ENCODE results near the gene CDK11B. TPM values are rescaled to one million over a fixed set of nuclear protein-coding genes. Genes with fewer than 3 reads are reported as not detected.

Gene CDK11B
- total RNA-seq, 1 donor from 2014 or later = 71.0 TPM

DNA sequence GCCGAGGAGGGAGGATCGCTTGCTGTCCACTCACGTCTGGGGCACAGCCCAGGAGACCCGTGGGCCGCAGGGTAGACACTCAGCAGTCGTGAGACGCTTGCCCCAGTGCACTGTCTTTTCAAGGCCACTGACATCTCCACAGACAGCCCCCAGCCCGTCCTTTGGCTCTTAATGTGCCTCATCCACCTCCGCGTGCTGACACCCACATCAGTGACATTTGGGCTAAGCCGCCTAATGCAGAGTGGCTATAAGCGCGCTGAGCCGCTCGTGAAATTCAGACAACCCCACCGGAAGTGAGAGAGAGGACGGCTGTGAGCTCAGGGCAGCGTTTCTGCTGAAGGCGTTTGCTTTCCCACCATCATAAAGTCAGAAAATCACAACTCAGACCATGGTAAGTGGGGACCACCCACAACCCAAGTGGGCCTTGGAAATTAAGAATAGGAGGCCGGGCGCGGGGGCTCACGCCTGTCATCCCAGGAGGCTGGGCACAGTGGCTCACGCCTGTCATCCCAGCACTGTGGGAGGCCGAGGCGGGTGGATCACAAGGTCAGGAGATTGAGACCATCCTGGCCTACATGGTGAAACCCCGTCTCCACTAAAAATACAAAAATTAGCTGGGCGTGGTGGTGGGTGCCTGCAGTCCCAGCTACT lies 25.4 kb upstream of the CDK11B start:
- no peak for DNase-seq (ENCODE audit: low spot score)
- peak overlapping the region; percentile 82 for H3K27ac Mint-ChIP-seq (ENCODE audit: unreplicated experiment)

DNA sequence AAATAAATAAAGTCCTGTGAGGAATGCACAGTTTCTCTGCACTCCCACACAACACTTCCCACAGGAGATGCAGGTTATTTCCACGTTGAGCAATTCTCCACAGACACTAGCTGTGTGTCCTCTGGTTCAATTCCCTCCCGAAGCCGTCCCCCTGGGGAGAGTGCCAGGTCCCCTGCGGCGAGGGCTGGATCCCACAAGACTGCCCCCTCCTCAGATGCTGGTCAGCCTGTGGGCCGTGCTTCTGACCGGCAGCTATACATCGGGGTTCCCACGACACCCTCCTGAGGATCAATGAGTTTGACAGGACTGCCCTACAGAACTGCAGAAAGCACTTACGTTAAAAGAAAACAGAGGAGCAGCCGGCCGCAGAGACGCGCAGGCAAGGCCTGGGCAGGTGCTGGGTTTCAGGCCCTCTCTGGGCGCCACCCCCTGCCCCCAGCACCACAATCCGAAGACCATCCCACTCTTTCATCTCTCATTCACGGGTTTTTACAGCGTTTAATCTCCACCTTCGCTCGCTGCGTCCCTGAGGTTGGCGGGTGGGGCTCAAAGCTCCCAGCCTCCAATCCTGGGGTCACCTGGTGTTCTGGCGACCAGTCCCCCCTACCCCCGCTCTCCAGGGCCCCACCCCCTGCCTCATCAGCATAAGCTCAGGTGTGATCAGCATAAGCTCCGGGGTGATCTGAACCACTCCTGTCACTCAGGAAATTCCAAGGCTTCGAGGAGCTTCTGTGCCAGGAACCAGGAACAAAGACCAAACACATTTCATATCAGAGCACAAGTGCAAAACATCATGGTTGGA lies 24.5 kb upstream of the CDK11B start:
- H3K4me3 Mint-ChIP-seq (ENCODE audit: unreplicated experiment) = peak overlapping the region; percentile 31
- DNase-seq (ENCODE audit: low spot score) = no peak
- H3K27me3 Mint-ChIP-seq (ENCODE audit: unreplicated experiment) = peaks cover 6% of the 10 kb centered on the region
- H3K27ac Mint-ChIP-seq (ENCODE audit: unreplicated experiment) = peak overlapping the region; percentile 82
- no peaks in the 10 kb centered on the region for H3K9me3 Mint-ChIP-seq (ENCODE audit: unreplicated experiment)
- no peak for TF ChIP-seq CTCF (IDR thresholded peaks at IDR 0.05; ENCODE audit: unreplicated experiment)
- H3K4me1 Mint-ChIP-seq (ENCODE audit: unreplicated experiment) = peaks cover 51% of the 10 kb centered on the region
- peaks cover 17% of the 10 kb centered on the region for H3K36me3 Mint-ChIP-seq (ENCODE audit: low read depth, unreplicated experiment)

More for the DNA sequence above, 25.4 kb upstream of the CDK11B start:
- peaks cover 6% of the 10 kb centered on the region for H3K27me3 Mint-ChIP-seq (ENCODE audit: unreplicated experiment)
- H3K36me3 Mint-ChIP-seq (ENCODE audit: low read depth, unreplicated experiment) = peaks cover 14% of the 10 kb centered on the region
- peak overlapping the region; percentile 31 for H3K4me3 Mint-ChIP-seq (ENCODE audit: unreplicated experiment)
- H3K4me1 Mint-ChIP-seq (ENCODE audit: unreplicated experiment) = peaks cover 43% of the 10 kb centered on the region
- no peaks in the 10 kb centered on the region for H3K9me3 Mint-ChIP-seq (ENCODE audit: unreplicated experiment)
- no peak for TF ChIP-seq CTCF (IDR thresholded peaks at IDR 0.05; ENCODE audit: unreplicated experiment)

DNA sequence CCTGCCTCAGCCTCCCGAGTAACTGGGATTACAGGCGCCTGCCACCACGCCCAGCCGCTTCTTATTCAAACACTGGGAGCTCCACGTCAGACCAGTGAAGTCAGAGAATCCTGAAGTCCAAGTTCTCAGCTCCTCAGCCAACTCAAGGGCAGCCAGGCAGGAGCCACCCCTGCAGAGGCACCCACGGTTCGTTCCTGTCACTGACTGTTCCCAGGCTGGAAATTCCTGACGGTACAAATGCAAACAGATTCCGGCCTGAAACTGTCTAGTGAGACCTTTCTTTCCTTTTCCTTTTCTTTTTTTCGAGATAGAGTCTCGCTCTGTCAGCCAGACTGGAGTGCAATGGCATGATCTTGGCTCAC lies 22.1 kb upstream of the CDK11B start:
- no peaks in the 10 kb centered on the region for H3K9me3 Mint-ChIP-seq (ENCODE audit: unreplicated experiment)
- no peak overlapping the region for H3K4me3 Mint-ChIP-seq (ENCODE audit: unreplicated experiment)
- DNase-seq (ENCODE audit: low spot score) = no peak
- peaks cover 58% of the 10 kb centered on the region for H3K4me1 Mint-ChIP-seq (ENCODE audit: unreplicated experiment)
- H3K36me3 Mint-ChIP-seq (ENCODE audit: low read depth, unreplicated experiment) = peaks cover 17% of the 10 kb centered on the region
- TF ChIP-seq CTCF (IDR thresholded peaks at IDR 0.05; ENCODE audit: unreplicated experiment) = no peak
- peaks cover 11% of the 10 kb centered on the region for H3K27me3 Mint-ChIP-seq (ENCODE audit: unreplicated experiment)
- peak overlapping the region; percentile 82 for H3K27ac Mint-ChIP-seq (ENCODE audit: unreplicated experiment)

DNA sequence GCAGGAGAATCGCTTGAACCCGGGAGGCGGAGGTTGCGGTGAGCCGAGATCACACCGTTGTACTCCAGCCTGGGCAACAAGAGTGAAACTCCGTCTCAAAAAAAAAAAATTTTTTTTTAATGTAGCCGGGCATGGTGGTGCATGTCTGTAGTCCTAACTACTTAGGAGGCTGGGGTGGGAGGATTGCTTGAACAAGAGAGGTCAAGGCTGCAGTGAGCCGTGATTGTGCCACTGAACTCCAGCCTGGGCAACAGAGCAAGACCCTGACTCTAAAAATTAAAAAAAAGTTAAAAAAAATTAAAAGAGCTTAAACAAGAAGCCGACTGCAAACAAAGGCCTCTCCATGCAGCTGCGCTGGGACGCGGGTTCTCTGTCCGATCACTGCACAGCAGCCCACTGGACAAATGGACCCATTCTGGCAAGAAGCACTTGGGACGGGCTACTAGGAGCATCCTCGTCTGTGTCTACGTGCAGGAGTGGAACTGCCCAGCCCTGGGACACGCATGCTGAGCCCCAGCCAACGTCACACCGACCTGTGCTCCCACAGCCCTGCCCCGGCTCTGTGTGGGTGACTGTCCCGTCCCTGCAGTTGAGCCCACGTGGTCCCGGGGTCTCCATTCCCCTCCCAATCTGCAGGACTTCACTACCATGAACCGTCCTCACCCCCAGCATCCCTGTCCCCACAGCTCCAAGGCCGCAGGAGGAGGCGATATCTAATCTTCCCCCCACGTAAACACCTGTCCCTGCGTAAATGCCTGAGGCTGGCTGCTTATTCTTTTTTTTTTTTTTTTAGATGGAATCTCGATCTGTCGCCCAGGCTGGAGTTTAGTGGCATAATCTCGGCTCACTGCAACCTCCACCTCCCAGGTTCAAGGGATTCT lies 21.5 kb upstream of the CDK11B start:
- H3K4me1 Mint-ChIP-seq (ENCODE audit: unreplicated experiment) = peaks cover 55% of the 10 kb centered on the region
- H3K27me3 Mint-ChIP-seq (ENCODE audit: unreplicated experiment) = peaks cover 11% of the 10 kb centered on the region
- H3K36me3 Mint-ChIP-seq (ENCODE audit: low read depth, unreplicated experiment) = peaks cover 13% of the 10 kb centered on the region
- no peaks in the 10 kb centered on the region for H3K9me3 Mint-ChIP-seq (ENCODE audit: unreplicated experiment)
- no peak for TF ChIP-seq CTCF (IDR thresholded peaks at IDR 0.05; ENCODE audit: unreplicated experiment)
- peak overlapping the region; percentile 82 for H3K27ac Mint-ChIP-seq (ENCODE audit: unreplicated experiment)
- no peak for DNase-seq (ENCODE audit: low spot score)
- H3K4me3 Mint-ChIP-seq (ENCODE audit: unreplicated experiment) = no peak overlapping the region
